Measurements from ENCODE around the gene CCDC68.

- TF ChIP-seq CTCF (IDR thresholded peaks at IDR 0.05), result no peak
- TF ChIP-seq POLR2A (IDR thresholded peaks at IDR 0.05; ENCODE audit: low read depth), result no peak
Measured at GRCh38 chr18:54931152-54931551, 28.1 kb downstream of the CCDC68 start.
